Activated T-cell treated with anti-CD3 and anti-CD28 coated beads for 1 hour (primary cell): Measurements from ENCODE around the gene PSMC1.

Experiments used
- DNase-seq: peaks from one replicate; pipeline ENCODE4 v3.0.0-alpha.2; 2020; ENCODE audit warnings: low read depth

The PSMC1 gene

GRCh38 chr14:90276646-90277367 is 20.5 kb downstream of the PSMC1 start:
- no peak for DNase-seq

GRCh38 chr14:90277581-90278198 is 21.3 kb downstream of the PSMC1 start:
- no peak for DNase-seq

- DNase-seq: no peak
These were observed 22.1 kb downstream of the PSMC1 start for GRCh38 chr14:90278199-90279175.

GRCh38 chr14:90280096-90280495 is 23.7 kb downstream of the PSMC1 start:
- DNase-seq: no peak

- DNase-seq: no peak
These were observed 24.9 kb downstream of the PSMC1 start for GRCh38 chr14:90281261-90281660.

GRCh38 chr14:90281756-90282155 is 25.4 kb downstream of the PSMC1 start:
- no peak for DNase-seq

- no peak for DNase-seq
These were observed 31.4 kb downstream of the PSMC1 start for GRCh38 chr14:90287791-90288190.

GRCh38 chr14:90288651-90289355 is 32.5 kb downstream of the PSMC1 start:
- DNase-seq: no peak

GRCh38 chr14:90290337-90291011 is 34.1 kb downstream of the PSMC1 start:
- no peak for DNase-seq

- DNase-seq: no peak
These were observed 35.3 kb downstream of the PSMC1 start for GRCh38 chr14:90291699-90292098.

- DNase-seq: no peak
These were observed 37.7 kb downstream of the PSMC1 start for GRCh38 chr14:90293766-90294730.

GRCh38 chr14:90294872-90295271 is 38.5 kb downstream of the PSMC1 start:
- no peak for DNase-seq

- DNase-seq: no peak
These were observed 39.6 kb downstream of the PSMC1 start for GRCh38 chr14:90295870-90296516.

GRCh38 chr14:90296641-90297040 is 40.3 kb downstream of the PSMC1 start:
- no peak for DNase-seq

GRCh38 chr14:90297876-90298629 is 41.7 kb downstream of the PSMC1 start:
- DNase-seq: no peak

GRCh38 chr14:90299408-90299807 is 43.1 kb downstream of the PSMC1 start:
- no peak for DNase-seq

- DNase-seq: no peak
These were observed 44.3 kb downstream of the PSMC1 start for GRCh38 chr14:90300611-90301047.

GRCh38 chr14:90301122-90301521 is 44.8 kb downstream of the PSMC1 start:
- no peak for DNase-seq

GRCh38 chr14:90301668-90302090 is 45.3 kb downstream of the PSMC1 start:
- no peak for DNase-seq
